NCI-H526 treated with DMSO at 0.1 percent for 48 hours (cell line): ENCODE data around the gene CTSW.
A peak's percentile ranks its signal among the peaks of the same experiment; 100 is the strongest.

Source experiments
- DNase-seq: peaks from one replicate; lab custom pipeline; 2025; lab: John Stamatoyannopoulos, UW

CTSW gene

GRCh38 chr11:65867284-65868071, 12.2 kb upstream of the CTSW start:
- DNase-seq = no peak

- no peak for DNase-seq
Observed at GRCh38 chr11:65868076-65868667, 11.5 kb upstream of the CTSW start.

GRCh38 chr11:65868907-65869306, 10.7 kb upstream of the CTSW start:
- no peak for DNase-seq

- DNase-seq = no peak
Observed at GRCh38 chr11:65869643-65870306, 9.9 kb upstream of the CTSW start.

- no peak for DNase-seq
Observed at GRCh38 chr11:65870307-65870658, 9.4 kb upstream of the CTSW start.

- no peak for DNase-seq
Observed at GRCh38 chr11:65870706-65871681, 8.6 kb upstream of the CTSW start.

- no peak for DNase-seq
Observed at GRCh38 chr11:65871811-65872548, 7.7 kb upstream of the CTSW start.

GRCh38 chr11:65872586-65873317, 6.9 kb upstream of the CTSW start, which contains the start of gene EFEMP2:
EFEMP2 (minus strand) TSS chr11:65872800; CDS start chr11:65872354, 446 bp downstream.
- no peak for DNase-seq

- peak; percentile 80 for DNase-seq
Observed at GRCh38 chr11:65873318-65874156, 6.1 kb upstream of the CTSW start.

- no peak for DNase-seq
Observed at GRCh38 chr11:65880027-65880426, 390 bp downstream of the CTSW start.

GRCh38 chr11:65880844-65881421, 1.3 kb downstream of the CTSW start:
- DNase-seq = no peak

GRCh38 chr11:65882120-65883057, 2.8 kb downstream of the CTSW start:
- no peak for DNase-seq

- no peak for DNase-seq
Observed at GRCh38 chr11:65883058-65883761, 3.6 kb downstream of the CTSW start.

GRCh38 chr11:65883786-65884715, 4.4 kb downstream of the CTSW start:
- no peak for DNase-seq

GRCh38 chr11:65884716-65885092, 5.1 kb downstream of the CTSW start:
- DNase-seq = peak; percentile 41

- no peak for DNase-seq
Observed at GRCh38 chr11:65885231-65885630, 5.6 kb downstream of the CTSW start.
